GM13977 (cell line): ENCODE measurements around the gene DAP.

ENCODE experiments used
- DNase-seq: peaks from one replicate; pipeline ENCODE4 v3.0.0; 2012; ENCODE audit warnings: low spot score
- in situ Hi-C: fragments of 300-500 bp; cut with MboI; formaldehyde crosslinking; loops from one replicate; pipeline ENCODE4 v1.12.0; 2022; ENCODE audit warnings: low sequenced_read_pairs, low pct_unique_long_range_greater_than_20kb, mixed read lengths, inconsistent platforms; ENCODE audit not compliant: unreplicated experiment
- TF ChIP-seq, protein P1 (sequence below): IDR thresholded peaks from 2 replicates; pipeline ENCODE4 v1.5.1; 2012; ENCODE audit warnings: mild to moderate bottlenecking, control low read depth; ENCODE audit not compliant: insufficient read depth; ENCODE audit errors: extremely low read depth, missing control alignments

The DAP gene

DNA sequence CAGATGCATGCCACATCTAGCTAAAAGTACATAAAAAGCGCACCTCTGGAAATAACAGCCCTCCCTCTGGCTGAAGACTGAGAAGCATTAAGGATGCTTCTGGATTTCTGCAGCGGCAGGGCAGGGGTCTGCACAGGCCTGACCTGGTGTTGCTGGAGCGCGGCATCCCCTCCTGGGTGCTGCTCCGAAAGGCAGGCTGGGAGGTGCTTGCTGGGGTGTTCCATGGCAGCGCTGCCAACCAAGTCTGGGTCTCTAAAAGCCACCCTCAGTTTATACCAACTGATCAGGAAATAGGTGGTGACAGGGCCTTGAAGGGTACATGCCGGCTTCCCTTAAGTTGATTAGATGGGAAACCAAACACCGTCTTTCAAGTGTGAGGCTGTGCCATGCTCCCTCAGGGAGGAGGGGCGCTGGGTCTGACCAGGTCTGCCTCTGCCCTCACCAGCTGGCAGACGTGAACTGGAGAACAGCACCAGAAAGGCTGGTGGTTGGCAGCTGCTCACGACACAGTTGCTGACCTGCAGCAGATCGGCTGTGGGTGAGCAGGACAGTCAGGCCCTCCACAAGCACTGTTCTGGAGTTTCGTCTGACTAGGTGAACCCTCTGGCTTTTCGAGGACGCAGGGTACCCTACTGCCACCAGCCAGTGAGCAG, 81.6 kb downstream of the DAP start:
- in situ Hi-C loops = no loop called here
- TF ChIP-seq, protein P1, sequence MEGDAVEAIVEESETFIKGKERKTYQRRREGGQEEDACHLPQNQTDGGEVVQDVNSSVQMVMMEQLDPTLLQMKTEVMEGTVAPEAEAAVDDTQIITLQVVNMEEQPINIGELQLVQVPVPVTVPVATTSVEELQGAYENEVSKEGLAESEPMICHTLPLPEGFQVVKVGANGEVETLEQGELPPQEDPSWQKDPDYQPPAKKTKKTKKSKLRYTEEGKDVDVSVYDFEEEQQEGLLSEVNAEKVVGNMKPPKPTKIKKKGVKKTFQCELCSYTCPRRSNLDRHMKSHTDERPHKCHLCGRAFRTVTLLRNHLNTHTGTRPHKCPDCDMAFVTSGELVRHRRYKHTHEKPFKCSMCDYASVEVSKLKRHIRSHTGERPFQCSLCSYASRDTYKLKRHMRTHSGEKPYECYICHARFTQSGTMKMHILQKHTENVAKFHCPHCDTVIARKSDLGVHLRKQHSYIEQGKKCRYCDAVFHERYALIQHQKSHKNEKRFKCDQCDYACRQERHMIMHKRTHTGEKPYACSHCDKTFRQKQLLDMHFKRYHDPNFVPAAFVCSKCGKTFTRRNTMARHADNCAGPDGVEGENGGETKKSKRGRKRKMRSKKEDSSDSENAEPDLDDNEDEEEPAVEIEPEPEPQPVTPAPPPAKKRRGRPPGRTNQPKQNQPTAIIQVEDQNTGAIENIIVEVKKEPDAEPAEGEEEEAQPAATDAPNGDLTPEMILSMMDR = no peak
- DNase-seq = no peak

DNA sequence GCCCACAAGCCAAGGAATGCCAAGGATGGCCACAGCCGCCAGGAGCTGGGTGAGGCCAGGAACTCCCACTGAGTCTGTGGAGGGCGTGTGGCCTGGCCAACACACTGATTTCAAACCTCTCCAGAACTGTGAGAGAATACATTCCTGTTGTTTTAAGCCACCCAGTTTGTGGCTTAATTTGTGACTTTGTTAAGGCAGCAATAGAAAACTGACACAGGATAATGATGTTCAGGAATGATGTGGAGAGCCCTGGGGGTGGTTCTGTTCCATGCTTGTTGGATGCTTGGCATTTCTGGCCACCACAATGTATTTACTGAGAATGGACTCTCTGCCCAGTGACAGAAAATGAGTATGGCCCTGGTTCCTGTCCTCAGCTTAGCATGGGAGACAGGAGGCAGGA, 82.8 kb downstream of the DAP start:
- DNase-seq = no peak
- TF ChIP-seq, protein P1 = no peak
- in situ Hi-C loops = no loop called here

DNA sequence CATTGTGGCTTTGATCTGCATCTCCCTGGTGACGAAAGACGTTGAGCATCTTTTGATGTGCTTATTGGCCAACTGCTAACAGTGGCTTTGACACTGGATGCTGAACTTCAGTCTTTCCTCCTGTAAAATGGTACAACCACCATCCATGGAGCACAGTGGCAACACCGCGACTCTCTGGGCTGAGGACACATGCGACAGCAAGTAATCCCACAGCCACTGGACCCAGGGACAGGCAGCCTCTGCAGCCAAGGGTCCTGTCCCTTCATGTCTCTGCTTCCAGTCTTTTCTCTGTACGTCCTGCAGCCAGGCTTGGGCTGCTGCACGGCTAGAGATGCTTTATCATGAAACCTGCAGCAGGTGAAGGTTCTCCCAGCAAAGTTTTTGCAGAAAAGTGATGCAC, 83.5 kb downstream of the DAP start:
- no peak for DNase-seq
- in situ Hi-C loops = no loop called here
- TF ChIP-seq, protein P1 = no peak

DNA sequence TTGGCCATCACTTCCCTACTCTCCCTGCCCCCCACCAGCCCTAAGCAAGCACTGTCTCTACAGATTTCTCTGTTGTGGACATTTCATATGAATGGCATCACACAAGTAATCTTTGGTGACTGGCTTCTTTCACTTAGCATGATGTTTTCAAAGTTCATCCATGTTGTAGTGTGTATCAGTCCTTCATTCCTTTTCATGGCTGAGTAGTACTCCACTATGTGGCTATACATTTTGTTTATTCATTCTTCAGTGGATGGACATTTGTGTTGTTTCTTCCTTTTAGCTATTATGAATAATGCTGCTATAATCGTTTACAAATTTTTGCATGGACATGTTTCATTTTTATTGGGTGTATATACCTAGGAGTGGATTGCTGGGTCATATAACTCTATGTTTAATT, 84.1 kb downstream of the DAP start:
- in situ Hi-C loops = no loop called here
- DNase-seq = no peak
- TF ChIP-seq, protein P1 = no peak

DNA sequence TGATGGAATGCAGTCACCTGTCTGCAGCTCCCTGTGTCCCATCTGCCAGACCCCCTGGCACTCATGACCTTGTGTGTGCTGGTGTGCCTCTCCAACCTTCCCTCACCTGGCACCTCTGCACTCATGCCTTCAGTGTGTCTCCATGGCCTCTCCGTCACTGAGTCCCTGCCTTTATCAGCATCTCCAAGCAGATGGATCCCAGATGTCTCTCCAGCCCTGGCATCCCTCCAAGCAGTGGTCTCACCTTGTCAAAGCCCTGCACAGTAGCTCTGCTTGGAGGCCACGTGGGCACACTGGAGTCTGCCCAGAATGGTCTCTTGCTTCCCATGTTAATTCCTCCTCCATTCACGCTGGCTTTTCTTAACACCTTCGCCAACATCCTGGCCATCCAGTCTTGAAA, 84.8 kb downstream of the DAP start:
- no peak for DNase-seq
- TF ChIP-seq, protein P1 = no peak
- in situ Hi-C loops = no loop called here

DNA sequence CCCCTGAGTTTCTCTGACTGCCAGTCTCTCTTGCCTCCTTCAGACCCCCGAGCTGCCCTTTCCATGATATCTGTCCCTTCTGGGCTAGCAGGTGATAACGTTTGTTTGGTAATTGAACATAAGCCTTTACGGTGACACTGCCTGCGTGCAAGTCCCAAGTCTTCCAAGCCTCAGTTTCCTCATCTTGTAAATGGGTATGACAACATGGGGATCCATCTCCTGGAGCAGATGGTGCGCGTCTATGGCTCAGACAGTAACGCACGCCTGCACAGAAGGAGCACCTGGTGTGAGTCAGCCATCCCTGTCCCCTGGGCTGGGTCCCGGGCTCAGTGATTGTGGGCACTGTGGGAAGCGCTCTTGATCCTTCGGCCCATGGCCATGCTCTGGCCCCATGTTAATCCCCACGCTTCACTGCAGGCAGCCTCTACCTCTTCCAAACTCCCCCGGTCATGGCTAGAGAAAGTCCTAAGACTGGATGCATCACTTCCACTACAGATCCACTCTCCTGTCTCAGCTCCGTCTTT, 85.8 kb downstream of the DAP start:
- in situ Hi-C loops = no loop called here
- DNase-seq = no peak
- TF ChIP-seq, protein P1 = no peak
